Measurements from ENCODE around the gene GMPPA.
A peak's percentile ranks its signal among the peaks of the same experiment; 100 is the strongest.

The GMPPA gene

DNA sequence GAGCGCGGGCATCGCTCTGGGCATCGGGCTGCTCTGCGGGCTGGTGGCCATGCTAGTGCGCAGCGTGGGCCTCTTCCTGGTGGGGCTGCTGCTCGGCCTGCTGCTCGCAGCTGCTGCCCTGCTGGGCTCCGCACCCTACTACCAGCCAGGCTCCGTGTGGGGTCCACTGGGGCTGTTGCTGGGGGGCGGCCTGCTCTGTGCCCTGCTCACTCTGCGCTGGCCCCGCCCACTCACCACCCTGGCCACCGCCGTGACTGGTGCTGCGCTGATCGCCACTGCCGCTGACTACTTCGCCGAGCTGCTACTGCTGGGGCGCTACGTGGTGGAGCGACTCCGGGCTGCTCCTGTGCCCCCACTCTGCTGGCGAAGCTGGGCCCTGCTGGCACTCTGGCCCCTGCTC, 48.9 kb downstream of the GMPPA start:
- no peak overlapping the region for H3K4ac ChIP-seq (ENCODE audit: low read length)
- no peak overlapping the region for H3K14ac ChIP-seq (ENCODE audit: low read length)
- H2BK5ac ChIP-seq (ENCODE audit: low read length): peak overlapping the region; percentile 39
- H2BK15ac ChIP-seq (ENCODE audit: low read length): no peak overlapping the region
- no peaks in the 10 kb centered on the region for H3K9me3 ChIP-seq (replicated peaks in 1 of 2; ENCODE audit: control insufficient read depth in 2 of 2, insufficient read depth in 1 of 2, low read depth in 1 of 2, low read length in 2 of 2)
- H2AK5ac ChIP-seq (ENCODE audit: low read depth, low read length): peak overlapping the region; percentile 28
- no peak overlapping the region for H2BK12ac ChIP-seq (ENCODE audit: low read length)
- WGBS, 2 donors (ENCODE audit: extremely low coverage in 2 of 2, insufficient read length in 2 of 2, insufficient replicate concordance in 1 of 2): no CpG with 5 or more reads among the region's 26 CpGs
- H3K18ac ChIP-seq (ENCODE audit: low read length): no peak overlapping the region
- no peak for DNase-seq (ENCODE audit: low spot score)
- no peak overlapping the region for H3K4me3 ChIP-seq (ENCODE audit: low read length in 2 of 2)
- H3K27ac ChIP-seq (replicated peaks; ENCODE audit: low read length): no peak overlapping the region
- H3K79me1 ChIP-seq (ENCODE audit: low read depth, low read length): peaks cover 2% of the 10 kb centered on the region
- H3K23ac ChIP-seq (ENCODE audit: low read depth, low read length, poor library complexity): peak overlapping the region; percentile 65
- no peak overlapping the region for H2BK120ac ChIP-seq (ENCODE audit: low read depth, low read length)
- no peak overlapping the region for H3K4me2 ChIP-seq (ENCODE audit: insufficient read depth, low read length, poor library complexity, severe bottlenecking)
- H3K4me1 ChIP-seq (ENCODE audit: control insufficient read depth in 2 of 2, insufficient read depth in 1 of 2, low read depth in 1 of 2, low read length in 2 of 2): peaks cover 9 to 14% of the 10 kb centered on the region in 2 donors
- H4K91ac ChIP-seq (ENCODE audit: low read depth, low read length, poor library complexity): no peak overlapping the region
- H4K8ac ChIP-seq (ENCODE audit: low read depth, low read length): no peak overlapping the region
- H3K27me3 ChIP-seq (ENCODE audit: control insufficient read depth in 3 of 3, insufficient read depth in 3 of 3, low read depth in 1 of 3, low read length in 3 of 3): peaks cover 0 to 21% (median 0%) of the 10 kb centered on the region in 3 experiments
- no peak overlapping the region for H2AFZ ChIP-seq (ENCODE audit: low read length)
- no peak overlapping the region for H3K9ac ChIP-seq (ENCODE audit: low read depth, low read length, poor library complexity)
- H3K36me3 ChIP-seq (replicated peaks in 1 of 2; ENCODE audit: control insufficient read depth in 2 of 2, insufficient read depth in 2 of 2, low read length in 2 of 2): peaks cover 0 to 23% of the 10 kb centered on the region in 2 donors

DNA sequence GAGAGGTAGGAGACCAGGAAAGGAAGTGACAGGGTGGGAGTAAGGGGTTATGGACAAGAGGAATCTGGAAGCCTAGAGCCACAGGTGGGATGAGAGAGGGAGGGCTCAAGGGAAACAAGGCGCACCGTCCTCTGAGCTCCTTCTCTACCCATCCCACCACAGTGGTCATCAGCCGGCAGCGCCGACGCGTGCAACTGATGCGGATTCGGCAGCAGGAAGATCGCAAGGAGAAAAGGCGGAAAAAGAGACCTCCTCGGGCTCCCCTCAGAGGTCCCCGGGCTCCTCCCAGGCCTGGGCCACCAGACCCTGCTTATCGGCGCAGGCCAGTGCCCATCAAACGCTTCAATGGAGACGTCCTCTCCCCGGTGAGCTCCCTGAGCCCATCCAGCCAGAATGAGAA, 50.3 kb downstream of the GMPPA start:
- H2BK120ac ChIP-seq (ENCODE audit: low read depth, low read length): no peak overlapping the region
- DNase-seq (ENCODE audit: low spot score): no peak
- no peak overlapping the region for H3K18ac ChIP-seq (ENCODE audit: low read length)
- peaks cover under 1 to 23% of the 10 kb centered on the region in 2 donors for H3K36me3 ChIP-seq (replicated peaks in 1 of 2; ENCODE audit: control insufficient read depth in 2 of 2, insufficient read depth in 2 of 2, low read length in 2 of 2)
- no peak overlapping the region for H2AFZ ChIP-seq (ENCODE audit: low read length)
- WGBS, 2 donors (ENCODE audit: extremely low coverage in 2 of 2, insufficient read length in 2 of 2, insufficient replicate concordance in 1 of 2): no CpG with 5 or more reads among the region's 18 CpGs
- no peak overlapping the region for H3K23ac ChIP-seq (ENCODE audit: low read depth, low read length, poor library complexity)
- H3K4me3 ChIP-seq (ENCODE audit: low read length in 2 of 2): no peak overlapping the region
- H3K9ac ChIP-seq (ENCODE audit: low read depth, low read length, poor library complexity): no peak overlapping the region
- peaks cover 0 to 29% (median 0%) of the 10 kb centered on the region in 3 experiments for H3K27me3 ChIP-seq (ENCODE audit: control insufficient read depth in 3 of 3, insufficient read depth in 3 of 3, low read depth in 1 of 3, low read length in 3 of 3)
- H3K4me1 ChIP-seq (ENCODE audit: control insufficient read depth in 2 of 2, insufficient read depth in 1 of 2, low read depth in 1 of 2, low read length in 2 of 2): peaks cover 13 to 15% of the 10 kb centered on the region in 2 donors
- peaks cover 0 to 3% of the 10 kb centered on the region in 2 donors for H3K9me3 ChIP-seq (replicated peaks in 1 of 2; ENCODE audit: control insufficient read depth in 2 of 2, insufficient read depth in 1 of 2, low read depth in 1 of 2, low read length in 2 of 2)
- H2AK5ac ChIP-seq (ENCODE audit: low read depth, low read length): no peak overlapping the region
- no peak overlapping the region for H2BK12ac ChIP-seq (ENCODE audit: low read length)
- H3K27ac ChIP-seq (replicated peaks; ENCODE audit: low read length): no peak overlapping the region
- H2BK15ac ChIP-seq (ENCODE audit: low read length): no peak overlapping the region
- no peak overlapping the region for H4K8ac ChIP-seq (ENCODE audit: low read depth, low read length)
- H2BK5ac ChIP-seq (ENCODE audit: low read length): no peak overlapping the region
- H3K14ac ChIP-seq (ENCODE audit: low read length): no peak overlapping the region
- H3K4me2 ChIP-seq (ENCODE audit: insufficient read depth, low read length, poor library complexity, severe bottlenecking): no peak overlapping the region
- H3K79me1 ChIP-seq (ENCODE audit: low read depth, low read length): peaks cover 8% of the 10 kb centered on the region
- no peak overlapping the region for H4K91ac ChIP-seq (ENCODE audit: low read depth, low read length, poor library complexity)
- no peak overlapping the region for H3K4ac ChIP-seq (ENCODE audit: low read length)

DNA sequence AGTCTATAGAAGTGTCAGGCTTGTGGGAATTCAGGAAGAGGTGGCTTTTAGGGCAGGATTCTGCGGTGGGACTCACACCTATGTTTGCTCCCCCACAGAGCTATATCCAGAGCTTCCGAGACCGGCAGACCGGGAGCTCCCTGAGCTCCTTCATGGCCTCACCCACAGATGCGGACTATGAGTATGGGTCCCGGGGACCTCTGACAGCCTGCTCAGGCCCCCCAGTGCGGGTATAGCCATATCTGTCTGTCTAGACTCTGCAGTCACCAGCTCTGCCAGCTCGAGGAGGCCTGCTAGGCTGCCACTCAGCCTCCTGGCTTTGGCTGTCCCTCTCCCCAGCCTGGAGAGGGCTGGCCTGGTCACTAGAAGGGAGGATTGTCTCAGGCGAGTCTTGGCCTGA, 50.9 kb downstream of the GMPPA start:
- Histone ChIP-seq H4K91ac (ENCODE audit: low read depth, low read length, poor library complexity) (no peak overlapping the region), H3K18ac (ENCODE audit: low read length) (no peak overlapping the region), H3K79me1 (ENCODE audit: low read depth, low read length) (peaks cover 8% of the 10 kb centered on the region), H2AK5ac (ENCODE audit: low read depth, low read length) (no peak overlapping the region), H2BK15ac (ENCODE audit: low read length) (no peak overlapping the region), H2BK120ac (ENCODE audit: low read depth, low read length) (no peak overlapping the region), H3K4me1 (ENCODE audit: control insufficient read depth in 2 of 2, insufficient read depth in 1 of 2, low read depth in 1 of 2, low read length in 2 of 2) (peaks cover 10 to 12% of the 10 kb centered on the region in 2 donors), H3K4me2 (ENCODE audit: insufficient read depth, low read length, poor library complexity, severe bottlenecking) (no peak overlapping the region), H4K8ac (ENCODE audit: low read depth, low read length) (no peak overlapping the region), H3K27me3 (ENCODE audit: control insufficient read depth in 3 of 3, insufficient read depth in 3 of 3, low read depth in 1 of 3, low read length in 3 of 3) (peaks cover 0 to 26% (median 0%) of the 10 kb centered on the region in 3 experiments), H3K4me3 (ENCODE audit: low read length in 2 of 2) (no peak overlapping the region), H3K9ac (ENCODE audit: low read depth, low read length, poor library complexity) (no peak overlapping the region), H2AFZ (ENCODE audit: low read length) (no peak overlapping the region), H3K14ac (ENCODE audit: low read length) (peak overlapping the region; percentile 4), H3K4ac (ENCODE audit: low read length) (no peak overlapping the region), H2BK12ac (ENCODE audit: low read length) (no peak overlapping the region), H2BK5ac (ENCODE audit: low read length) (no peak overlapping the region), H3K23ac (ENCODE audit: low read depth, low read length, poor library complexity) (no peak overlapping the region), H3K9me3 (replicated peaks in 1 of 2; ENCODE audit: control insufficient read depth in 2 of 2, insufficient read depth in 1 of 2, low read depth in 1 of 2, low read length in 2 of 2) (peaks cover 0 to 3% of the 10 kb centered on the region in 2 donors), H3K27ac (replicated peaks; ENCODE audit: low read length) (no peak overlapping the region), H3K36me3 (replicated peaks in 1 of 2; ENCODE audit: control insufficient read depth in 2 of 2, insufficient read depth in 2 of 2, low read length in 2 of 2) (peaks cover 3 to 29% of the 10 kb centered on the region in 2 donors)
- no peak for DNase-seq (ENCODE audit: low spot score)
- WGBS, 2 donors (ENCODE audit: extremely low coverage in 2 of 2, insufficient read length in 2 of 2, insufficient replicate concordance in 1 of 2): no CpG with 5 or more reads among the region's 9 CpGs

DNA sequence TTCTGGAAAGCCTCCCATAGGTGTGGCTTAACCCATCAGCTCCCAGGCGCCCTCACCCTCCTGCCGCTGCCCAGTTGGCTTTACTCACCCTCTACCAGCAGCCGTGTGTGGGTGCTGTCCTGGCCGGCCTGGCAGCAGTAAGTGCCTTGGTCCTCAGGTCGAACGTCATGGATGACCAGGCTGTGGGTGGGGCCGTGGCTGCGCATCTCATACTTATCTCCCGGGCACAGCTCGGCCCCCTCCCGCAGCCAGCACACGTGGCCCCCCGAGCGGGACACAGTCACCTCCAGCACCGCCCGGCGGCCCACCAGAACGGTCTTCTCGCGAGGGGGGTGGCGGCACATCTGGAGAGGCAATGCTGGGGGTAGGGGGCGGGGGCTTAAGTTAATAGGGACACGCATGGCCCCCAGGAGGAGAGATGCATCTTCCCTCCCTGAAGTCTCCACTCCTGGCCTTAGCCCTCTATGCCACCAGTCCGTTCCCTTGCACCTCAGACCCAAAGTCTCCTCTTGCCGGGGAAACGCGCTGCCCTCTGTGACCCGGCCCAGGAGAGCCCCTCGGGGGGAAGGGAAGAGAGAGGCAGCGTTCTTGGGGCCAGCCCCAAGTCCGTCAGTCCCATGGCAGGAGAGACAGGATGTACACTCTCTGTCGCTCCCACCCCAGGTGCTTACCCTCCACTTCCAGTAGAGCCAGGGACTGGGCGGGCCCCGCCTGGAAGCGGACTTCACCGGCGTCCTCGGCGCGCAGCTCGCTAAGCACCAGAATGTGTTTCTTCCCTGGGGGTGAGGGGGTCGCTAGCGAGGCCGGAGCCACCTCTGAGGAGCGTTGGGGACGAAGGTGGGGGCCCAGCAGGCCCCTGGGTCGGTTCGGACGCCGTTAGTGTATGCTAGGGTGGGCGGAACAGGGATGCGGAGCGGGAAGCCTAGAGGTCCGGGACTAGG, 53.0 kb downstream of the GMPPA start:
- H3K14ac ChIP-seq (ENCODE audit: low read length): peak overlapping the region; percentile 89
- no peak overlapping the region for H2BK12ac ChIP-seq (ENCODE audit: low read length)
- no peak overlapping the region for H4K91ac ChIP-seq (ENCODE audit: low read depth, low read length, poor library complexity)
- peaks cover 9 to 10% of the 10 kb centered on the region in 2 donors for H3K4me1 ChIP-seq (ENCODE audit: control insufficient read depth in 2 of 2, insufficient read depth in 1 of 2, low read depth in 1 of 2, low read length in 2 of 2)
- H3K4me2 ChIP-seq (ENCODE audit: insufficient read depth, low read length, poor library complexity, severe bottlenecking): peak overlapping the region; percentile 100
- peaks cover 0 to 23% (median 0%) of the 10 kb centered on the region in 3 experiments for H3K27me3 ChIP-seq (ENCODE audit: control insufficient read depth in 3 of 3, insufficient read depth in 3 of 3, low read depth in 1 of 3, low read length in 3 of 3)
- H2AK5ac ChIP-seq (ENCODE audit: low read depth, low read length): peak overlapping the region; percentile 84
- H3K9me3 ChIP-seq (replicated peaks in 1 of 2; ENCODE audit: control insufficient read depth in 2 of 2, insufficient read depth in 1 of 2, low read depth in 1 of 2, low read length in 2 of 2): peaks cover 0 to 3% of the 10 kb centered on the region in 2 donors
- H3K27ac ChIP-seq (replicated peaks; ENCODE audit: low read length): no peak overlapping the region
- peaks cover 10% of the 10 kb centered on the region for H3K79me1 ChIP-seq (ENCODE audit: low read depth, low read length)
- H2AFZ ChIP-seq (ENCODE audit: low read length): peak overlapping the region; percentile 99
- WGBS, 2 donors (ENCODE audit: extremely low coverage in 2 of 2, insufficient read length in 2 of 2, insufficient replicate concordance in 1 of 2): no CpG with 5 or more reads among the region's 54 CpGs
- H2BK5ac ChIP-seq (ENCODE audit: low read length): peak overlapping the region; percentile 39
- DNase-seq (ENCODE audit: low spot score): no peak
- H3K4me3 ChIP-seq (ENCODE audit: low read length in 2 of 2): peak overlapping the region; percentile 78 to 85
- peaks cover 11 to 40% of the 10 kb centered on the region in 2 donors for H3K36me3 ChIP-seq (replicated peaks in 1 of 2; ENCODE audit: control insufficient read depth in 2 of 2, insufficient read depth in 2 of 2, low read length in 2 of 2)
- H2BK15ac ChIP-seq (ENCODE audit: low read length): peak overlapping the region; percentile 85
- H3K23ac ChIP-seq (ENCODE audit: low read depth, low read length, poor library complexity): peak overlapping the region; percentile 80
- peak overlapping the region; percentile 79 for H3K9ac ChIP-seq (ENCODE audit: low read depth, low read length, poor library complexity)
- no peak overlapping the region for H3K4ac ChIP-seq (ENCODE audit: low read length)
- H2BK120ac ChIP-seq (ENCODE audit: low read depth, low read length): no peak overlapping the region
- H4K8ac ChIP-seq (ENCODE audit: low read depth, low read length): peak overlapping the region; percentile 45
- H3K18ac ChIP-seq (ENCODE audit: low read length): peak overlapping the region; percentile 97
